ENCODE data around the gene EEF1A2.

EEF1A2 gene

GRCh38 chr20:63529861-63530787 lies 31.2 kb upstream of the EEF1A2 start:
- H3K27ac ChIP-seq (ENCODE audit: low read depth, low read length) = no peak overlapping the region
- H3K79me2 ChIP-seq (ENCODE audit: control insufficient read depth, low read length) = no peaks in the 10 kb centered on the region
- no peaks in the 10 kb centered on the region for H3K9me2 ChIP-seq (replicated peaks; ENCODE audit: control insufficient read depth, low read length)
- TF ChIP-seq CTCF (IDR thresholded peaks at IDR 0.05; ENCODE audit: low read depth, low read length, poor library complexity, severe bottlenecking) = no peak
- no peak for TF ChIP-seq EZH2phosphoT487 (IDR thresholded peaks at IDR 0.05; ENCODE audit: borderline replicate concordance, low read length)
- H3K27me3 ChIP-seq (ENCODE audit: control insufficient read depth, low read length) = peaks cover 20% of the 10 kb centered on the region
- H3K36me3 ChIP-seq (ENCODE audit: control insufficient read depth, low read length) = no peaks in the 10 kb centered on the region
- H3K4me1 ChIP-seq (ENCODE audit: control insufficient read depth, low read length) = peaks cover 4% of the 10 kb centered on the region; the same call in 1 of the 2 replicates
- no peak overlapping the region for H3K4me3 ChIP-seq (ENCODE audit: low read length)
- no peaks in the 10 kb centered on the region for H4K20me1 ChIP-seq (ENCODE audit: control insufficient read depth, insufficient read depth, low read depth, low read length)
- no peaks in the 10 kb centered on the region for H3K9me3 ChIP-seq (ENCODE audit: control insufficient read depth, insufficient read depth, low read length)
- no peak overlapping the region for H3K4me2 ChIP-seq (ENCODE audit: low read length)
- H3F3A ChIP-seq (ENCODE audit: control insufficient read depth, insufficient read depth) = peaks cover 4% of the 10 kb centered on the region; the same call in 1 of the 2 replicates

GRCh38 chr20:63529180-63529860 lies 30.4 kb upstream of the EEF1A2 start:
- Histone ChIP-seq H3K9me3 (ENCODE audit: control insufficient read depth, insufficient read depth, low read length) (no peaks in the 10 kb centered on the region), H3K4me3 (ENCODE audit: low read length) (no peak overlapping the region), H4K20me1 (ENCODE audit: control insufficient read depth, insufficient read depth, low read depth, low read length) (0 out of 2 replicates have a peak, but pooled peaks cover 2% of the 10 kb centered on the region), H3K27ac (ENCODE audit: low read depth, low read length) (no peak overlapping the region), H3K4me1 (ENCODE audit: control insufficient read depth, low read length) (peaks cover 4% of the 10 kb centered on the region; the same call in 1 of the 2 replicates), H3K36me3 (ENCODE audit: control insufficient read depth, low read length) (no peaks in the 10 kb centered on the region), H3K27me3 (ENCODE audit: control insufficient read depth, low read length) (peaks cover 20% of the 10 kb centered on the region), H3F3A (ENCODE audit: control insufficient read depth, insufficient read depth) (peaks cover 9% of the 10 kb centered on the region), H3K4me2 (ENCODE audit: low read length) (no peak overlapping the region), H3K79me2 (ENCODE audit: control insufficient read depth, low read length) (no peaks in the 10 kb centered on the region), H3K9me2 (replicated peaks; ENCODE audit: control insufficient read depth, low read length) (no peaks in the 10 kb centered on the region)
- TF ChIP-seq CTCF (IDR thresholded peaks at IDR 0.05; ENCODE audit: low read depth, low read length, poor library complexity, severe bottlenecking) (no peak), EZH2phosphoT487 (IDR thresholded peaks at IDR 0.05; ENCODE audit: borderline replicate concordance, low read length) (no peak)

GRCh38 chr20:63527184-63527583 lies 28.3 kb upstream of the EEF1A2 start:
- H3F3A ChIP-seq (ENCODE audit: control insufficient read depth, insufficient read depth) = peaks cover 9% of the 10 kb centered on the region
- H3K4me1 ChIP-seq (ENCODE audit: control insufficient read depth, low read length) = peaks cover 4% of the 10 kb centered on the region; the same call in 1 of the 2 replicates
- no peak overlapping the region for H3K4me3 ChIP-seq (ENCODE audit: low read length)
- peaks cover 3% of the 10 kb centered on the region; the same call in 1 of the 2 replicates for H3K79me2 ChIP-seq (ENCODE audit: control insufficient read depth, low read length)
- H3K27ac ChIP-seq (ENCODE audit: low read depth, low read length) = no peak overlapping the region
- TF ChIP-seq EZH2phosphoT487 (IDR thresholded peaks at IDR 0.05; ENCODE audit: borderline replicate concordance, low read length) = no peak
- TF ChIP-seq CTCF (IDR thresholded peaks at IDR 0.05; ENCODE audit: low read depth, low read length, poor library complexity, severe bottlenecking) = no peak
- peaks cover 7% of the 10 kb centered on the region; the same call in 1 of the 2 replicates for H4K20me1 ChIP-seq (ENCODE audit: control insufficient read depth, insufficient read depth, low read depth, low read length)
- no peaks in the 10 kb centered on the region for H3K9me2 ChIP-seq (replicated peaks; ENCODE audit: control insufficient read depth, low read length)
- peaks cover 13% of the 10 kb centered on the region for H3K36me3 ChIP-seq (ENCODE audit: control insufficient read depth, low read length)
- peaks cover 20% of the 10 kb centered on the region for H3K27me3 ChIP-seq (ENCODE audit: control insufficient read depth, low read length)
- peaks cover 5% of the 10 kb centered on the region; the same call in 1 of the 2 replicates for H3K9me3 ChIP-seq (ENCODE audit: control insufficient read depth, insufficient read depth, low read length)
- H3K4me2 ChIP-seq (ENCODE audit: low read length) = no peak overlapping the region
